Measurements from ENCODE around the gene FAIM2.

- TF ChIP-seq CTCF (IDR thresholded peaks at IDR 0.05) (no peak), MAX (CRISPR knock-in tag; IDR thresholded peaks at IDR 0.05) (no peak), FOXJ3 (CRISPR knock-in tag; IDR thresholded peaks at IDR 0.05; ENCODE audit: borderline replicate concordance) (no peak), AFF4 (CRISPR knock-in tag; IDR thresholded peaks at IDR 0.05; ENCODE audit: borderline replicate concordance) (no peak), SMAD3 (CRISPR knock-in tag; IDR thresholded peaks at IDR 0.05; ENCODE audit: borderline replicate concordance) (no peak), ATF1 (CRISPR knock-in tag; IDR thresholded peaks at IDR 0.05) (no peak), USF1 (CRISPR knock-in tag; IDR thresholded peaks at IDR 0.05) (no peak), NR2C2 (CRISPR knock-in tag; IDR thresholded peaks at IDR 0.05) (no peak), ARID4B (CRISPR knock-in tag; IDR thresholded peaks at IDR 0.05; ENCODE audit: borderline replicate concordance) (no peak), ZNF512 (CRISPR knock-in tag; IDR thresholded peaks at IDR 0.05; ENCODE audit: borderline replicate concordance) (no peak), ATF3 (CRISPR knock-in tag; conservative IDR thresholded peaks at IDR 0.05) (no peak), SP1 (CRISPR knock-in tag; conservative IDR thresholded peaks at IDR 0.05) (no peak), FOXP4 (CRISPR knock-in tag; IDR thresholded peaks at IDR 0.05) (no peak)
Observed at GRCh38 chr12:49923035-49923644, 19.4 kb upstream of the FAIM2 start.
